ENCODE measurements around the gene OR5M11.

The OR5M11 gene

GRCh38 chr11:56533054-56533740, 9.9 kb downstream of the OR5M11 start:
- H3K4me3 ChIP-seq (ENCODE audit: low read depth, low read length): no peak overlapping the region
- TF ChIP-seq CTCF (IDR thresholded peaks at IDR 0.05; ENCODE audit: insufficient read depth, low read length, missing control alignments): no peak
- POLR2A ChIA-PET: no interaction called here
- DNase-seq (ENCODE audit: low read depth, low spot score): no peak
- CTCF ChIA-PET: no interaction called here

- H3K4me3 ChIP-seq (ENCODE audit: low read depth, low read length): no peak overlapping the region
- ChIA-PET POLR2A (no interaction called here), CTCF (no interaction called here)
- TF ChIP-seq CTCF (IDR thresholded peaks at IDR 0.05; ENCODE audit: insufficient read depth, low read length, missing control alignments): no peak
- DNase-seq (ENCODE audit: low read depth, low spot score): no peak
Measured at GRCh38 chr11:56531856-56532255, 11.2 kb downstream of the OR5M11 start.

GRCh38 chr11:56522008-56522407, 21.0 kb downstream of the OR5M11 start:
- ChIA-PET CTCF (no interaction called here), POLR2A (no interaction called here)
- no peak for TF ChIP-seq CTCF (IDR thresholded peaks at IDR 0.05; ENCODE audit: insufficient read depth, low read length, missing control alignments)

GRCh38 chr11:56513280-56513679, 29.8 kb downstream of the OR5M11 start:
- H3K4me3 ChIP-seq (ENCODE audit: low read depth, low read length): no peak overlapping the region
- CTCF ChIA-PET: no interaction called here
- TF ChIP-seq CTCF (IDR thresholded peaks at IDR 0.05; ENCODE audit: insufficient read depth, low read length, missing control alignments): no peak
- DNase-seq (ENCODE audit: low read depth, low spot score): no peak
- POLR2A ChIA-PET: no interaction called here

More at GRCh38 chr11:56522008-56522407, 21.0 kb downstream of the OR5M11 start:
- DNase-seq (ENCODE audit: low read depth, low spot score): no peak
- H3K4me3 ChIP-seq (ENCODE audit: low read depth, low read length): no peak overlapping the region

GRCh38 chr11:56509439-56509838, 33.6 kb downstream of the OR5M11 start:
- POLR2A ChIA-PET: no interaction called here
- CTCF ChIA-PET: no interaction called here
- no peak for TF ChIP-seq CTCF (IDR thresholded peaks at IDR 0.05; ENCODE audit: insufficient read depth, low read length, missing control alignments)
- no peak for DNase-seq (ENCODE audit: low read depth, low spot score)
- no peak overlapping the region for H3K4me3 ChIP-seq (ENCODE audit: low read depth, low read length)

- H3K4me3 ChIP-seq (ENCODE audit: low read depth, low read length): no peak overlapping the region
- DNase-seq (ENCODE audit: low read depth, low spot score): no peak
- TF ChIP-seq CTCF (IDR thresholded peaks at IDR 0.05; ENCODE audit: insufficient read depth, low read length, missing control alignments): no peak
- ChIA-PET POLR2A (no interaction called here), CTCF (no interaction called here)
Measured at GRCh38 chr11:56497010-56497409, 46.0 kb downstream of the OR5M11 start.

Data from AG04449 (cell line).